GM19455 (cell line): ENCODE measurements around the gene SRGAP1.

Experiments
- ATAC-seq: cut with Tn5 transposase; IDR thresholded peaks from one replicate; pipeline ENCODE4 v1.9.1; 2021; ENCODE audit not compliant: unreplicated experiment

SRGAP1 gene

GRCh38 chr12:63934936-63935335 lies 90.4 kb downstream of the SRGAP1 start:
- ATAC-seq: no peak

GRCh38 chr12:63935361-63935760 lies 90.9 kb downstream of the SRGAP1 start:
- ATAC-seq: no peak

GRCh38 chr12:63937378-63938316 lies 93.1 kb downstream of the SRGAP1 start:
- ATAC-seq: no peak

- no peak for ATAC-seq
Measured at GRCh38 chr12:63940310-63941005, 96.0 kb downstream of the SRGAP1 start.

GRCh38 chr12:63941166-63941800 lies 96.8 kb downstream of the SRGAP1 start:
- ATAC-seq: no peak

GRCh38 chr12:63941879-63942278 lies 97.4 kb downstream of the SRGAP1 start:
- no peak for ATAC-seq

GRCh38 chr12:63942464-63943241 lies 98.2 kb downstream of the SRGAP1 start:
- ATAC-seq: no peak

GRCh38 chr12:63944034-63944579 lies 99.6 kb downstream of the SRGAP1 start:
- no peak for ATAC-seq

GRCh38 chr12:63944586-63945228 lies 100.2 kb downstream of the SRGAP1 start:
- ATAC-seq: no peak

GRCh38 chr12:63945777-63946176 lies 101.3 kb downstream of the SRGAP1 start:
- no peak for ATAC-seq

- ATAC-seq: no peak
Measured at GRCh38 chr12:63948211-63948610, 103.7 kb downstream of the SRGAP1 start.

- ATAC-seq: no peak
Measured at GRCh38 chr12:63949902-63950301, 105.4 kb downstream of the SRGAP1 start.

- ATAC-seq: no peak
Measured at GRCh38 chr12:63952995-63953394, 108.5 kb downstream of the SRGAP1 start.

GRCh38 chr12:63955831-63956666 lies 111.5 kb downstream of the SRGAP1 start:
- no peak for ATAC-seq

GRCh38 chr12:63957496-63957895 lies 113.0 kb downstream of the SRGAP1 start:
- ATAC-seq: no peak

- no peak for ATAC-seq
Measured at GRCh38 chr12:63958876-63959580, 114.5 kb downstream of the SRGAP1 start.

- ATAC-seq: no peak
Measured at GRCh38 chr12:63961048-63961447, 116.5 kb downstream of the SRGAP1 start.

GRCh38 chr12:63961543-63961942 lies 117.0 kb downstream of the SRGAP1 start:
- ATAC-seq: no peak

- no peak for ATAC-seq
Measured at GRCh38 chr12:63963868-63964267, 119.4 kb downstream of the SRGAP1 start.
